Posterior vena cava (tissue), 2 donors: Measurements from ENCODE around the gene GPR183. TPM values are rescaled to one million over a fixed set of nuclear protein-coding genes. Genes with fewer than 3 reads are reported as not detected.

ENCODE experiments used
- DNase-seq: peaks from one replicate; pipeline ENCODE4 v3.0.0-alpha.2; 2020; ENCODE audit warnings: low spot score
- intact Hi-C, 2 donors: fragments of 100-400 bp; cut with DNase I; formaldehyde crosslinking; loops; one replicate each; pipeline versions ENCODE4 v1.14.1 to v1.14.2; 2022 to 2023
- total RNA-seq, 2 donors: library from RNA; stranded (reverse); fragmentation: NEBNext Ultra II Directional; extraction: Animal tissue kit (Norgen Biotek cat#: 25700); gene quantifications; one replicate each; pipeline ENCODE4 v1.2.1, GENCODE V29; 2021
- donor health status: DM: yes; HTN: yes; CAD: no.
- donor health status: DM: yes; HTN: yes; CAD: no.

The GPR183 gene
- total RNA-seq, 2 donors from 2014 or later: 12.1 to 14.7 TPM

DNA sequence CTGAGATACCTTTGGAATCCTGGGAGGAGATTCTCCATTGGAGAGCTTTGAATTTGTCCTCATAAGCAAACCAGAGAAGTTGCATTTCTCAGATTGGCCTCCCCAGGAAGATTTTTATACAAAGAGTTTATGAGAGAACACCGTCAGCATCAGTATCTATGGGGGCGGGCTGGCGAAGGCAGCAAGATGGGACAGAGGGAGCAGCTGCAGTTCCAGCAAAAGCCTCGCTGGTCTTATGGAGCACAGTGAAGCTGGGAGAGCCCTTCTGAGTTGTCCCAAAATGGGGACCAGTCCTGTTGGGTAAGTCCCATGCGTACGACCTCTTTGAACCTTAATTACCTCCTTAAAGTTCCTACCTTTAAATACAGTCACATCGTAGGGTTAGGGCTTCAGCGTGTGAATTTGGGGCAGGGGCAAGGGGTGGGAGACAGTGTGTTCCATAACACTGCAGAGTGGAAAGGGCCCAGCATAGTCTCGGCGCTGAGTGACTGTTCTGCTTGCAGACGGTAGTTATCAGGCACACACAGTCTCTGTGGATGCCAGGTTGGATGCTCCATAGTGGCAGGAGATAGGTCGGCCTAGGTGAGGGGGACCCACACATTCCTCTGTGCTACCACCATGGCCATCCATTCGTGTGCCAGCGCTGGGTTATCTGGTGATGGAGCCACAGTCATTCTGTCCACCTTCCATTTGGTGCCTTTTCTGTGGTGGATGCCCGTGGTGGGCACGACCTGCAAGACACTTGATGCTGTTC, 34.9 kb upstream of the GPR183 start:
- DNase-seq: peak; percentile 49
- intact Hi-C loops: no loop called here

DNA sequence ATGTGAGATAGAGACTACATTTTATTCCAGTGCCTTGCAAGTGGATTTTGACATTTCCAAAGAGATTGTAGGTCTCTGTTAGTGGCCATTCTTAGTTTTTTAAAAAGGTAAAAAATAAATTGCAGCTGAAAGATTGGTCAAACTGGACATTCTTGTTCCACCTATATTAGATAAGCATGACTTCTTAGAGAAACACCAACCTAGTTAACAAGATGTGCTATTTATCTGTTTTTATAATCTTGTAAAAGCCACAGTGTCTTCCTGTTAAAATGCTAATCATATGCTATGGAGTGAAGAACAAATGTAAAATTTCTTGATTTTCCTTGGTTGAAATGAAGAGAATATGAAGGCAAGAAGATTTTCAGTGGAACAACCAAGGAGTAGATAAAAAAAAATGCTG, 33.4 kb upstream of the GPR183 start:
- intact Hi-C loops: no loop called here
- DNase-seq: no peak

DNA sequence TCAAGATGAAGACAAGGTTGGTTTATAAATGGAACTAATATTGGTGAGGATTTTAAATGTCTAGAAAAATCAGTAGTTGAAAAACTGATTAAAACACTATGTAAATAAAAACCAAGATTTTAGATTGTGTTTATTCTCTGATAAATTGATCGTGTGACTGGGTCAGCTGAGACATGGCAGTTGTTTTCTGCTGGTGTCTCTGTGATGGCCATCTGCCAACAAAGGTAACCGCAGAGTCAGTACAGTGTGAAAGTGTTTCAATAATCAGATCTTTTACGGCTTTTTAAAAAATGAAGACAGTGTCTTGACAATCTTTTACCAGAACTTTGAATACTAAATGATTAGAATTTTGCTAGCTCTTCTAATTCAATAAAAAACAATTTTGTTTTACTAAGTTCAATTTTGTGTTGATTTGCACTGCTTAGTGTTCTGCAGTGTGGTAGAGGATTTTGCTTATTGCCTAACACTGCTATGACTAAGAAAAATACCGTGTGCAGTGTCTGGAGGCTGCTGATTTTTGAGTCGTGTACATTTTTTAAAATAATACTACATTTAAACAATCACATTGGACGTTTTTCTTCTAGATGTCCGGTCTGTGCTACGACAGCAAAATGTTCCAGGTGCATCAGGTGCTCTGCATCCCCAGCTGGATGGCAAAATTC, 32.7 kb upstream of the GPR183 start:
- intact Hi-C loops: no loop called here
- DNase-seq: no peak

DNA sequence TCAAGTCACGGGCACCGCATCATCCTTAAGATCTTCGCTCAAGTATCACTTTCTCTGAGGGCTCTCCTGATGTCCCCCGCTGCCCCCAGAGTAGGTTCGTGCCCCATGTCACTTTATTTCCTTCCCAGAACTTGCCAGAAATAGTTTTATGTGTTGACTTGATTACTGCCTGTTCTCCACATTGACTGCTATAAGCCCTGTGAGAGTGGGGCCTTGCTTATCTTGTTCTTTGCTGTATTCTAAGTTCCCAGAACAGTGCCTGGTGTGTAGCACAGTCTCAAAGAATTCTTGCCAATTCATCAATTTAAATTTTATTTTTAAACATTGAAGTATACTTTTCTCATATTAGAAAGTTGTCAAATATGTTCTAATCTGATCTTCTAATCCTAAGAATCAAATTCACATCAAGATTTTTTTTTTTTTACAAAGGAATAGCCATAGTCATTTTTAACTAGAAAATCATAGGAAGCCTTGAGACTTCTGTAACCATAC, 32.1 kb upstream of the GPR183 start:
- no peak for DNase-seq
- intact Hi-C loops: no loop called here

DNA sequence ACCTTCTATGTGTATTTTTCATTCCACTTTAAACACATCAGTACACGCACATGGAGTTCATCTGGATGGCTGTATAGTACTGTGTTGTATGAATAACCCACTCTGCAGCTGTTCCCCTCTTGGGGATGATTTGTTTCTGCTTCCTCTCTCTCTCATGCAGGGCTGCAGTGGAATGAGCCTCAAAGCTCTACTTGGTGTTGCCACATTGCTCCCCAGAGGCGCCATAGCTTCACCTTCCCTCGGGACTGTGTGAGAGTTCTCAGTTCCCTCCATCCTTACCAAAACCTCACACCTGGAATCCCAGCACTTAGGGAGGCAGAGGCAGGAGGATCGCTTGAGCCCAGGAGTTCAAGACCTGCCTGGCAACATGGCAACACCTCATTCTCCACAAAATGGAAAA, 28.4 kb upstream of the GPR183 start:
- no peak for DNase-seq
- intact Hi-C loops: no loop called here

DNA sequence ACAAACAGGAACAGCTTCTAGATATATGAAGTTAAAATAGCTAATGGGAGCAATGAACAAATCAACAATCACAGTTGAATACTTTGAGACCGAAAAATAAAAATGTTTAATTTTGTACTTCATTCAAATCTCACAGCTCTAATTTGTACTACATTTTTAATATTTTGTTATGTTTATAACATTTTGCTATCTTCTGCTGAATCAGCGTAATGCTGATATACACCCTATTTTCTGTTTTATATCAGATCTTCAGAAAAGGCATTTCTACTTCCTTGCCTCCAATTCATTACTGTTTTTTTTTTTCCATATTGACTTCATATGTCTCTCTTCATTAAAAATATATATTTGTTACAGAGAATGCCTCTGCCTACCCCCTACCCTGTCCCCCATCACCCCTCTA, 27.9 kb upstream of the GPR183 start:
- intact Hi-C loops: no loop called here

DNA sequence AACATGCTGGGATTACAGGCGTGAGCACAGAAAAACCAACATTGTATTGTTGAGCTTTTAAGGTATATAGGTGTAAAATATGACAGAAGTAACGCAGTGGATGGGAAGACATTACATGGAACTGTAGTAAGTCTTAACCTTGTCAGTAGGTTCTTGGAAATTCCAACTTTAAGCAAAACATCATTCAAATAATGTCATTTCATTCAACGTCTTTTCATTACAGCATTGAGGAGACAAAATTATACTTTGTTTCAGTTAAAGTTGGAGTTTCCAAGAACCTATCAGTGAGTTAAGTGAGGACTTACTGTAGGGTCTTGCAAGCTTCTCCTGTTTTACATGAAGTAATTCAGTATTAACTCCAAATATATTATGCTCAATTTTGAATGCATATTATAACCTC, 27.0 kb upstream of the GPR183 start:
- intact Hi-C loops: no loop called here
- no peak for DNase-seq

More for the DNA sequence above, 27.9 kb upstream of the GPR183 start:
- no peak for DNase-seq

DNA sequence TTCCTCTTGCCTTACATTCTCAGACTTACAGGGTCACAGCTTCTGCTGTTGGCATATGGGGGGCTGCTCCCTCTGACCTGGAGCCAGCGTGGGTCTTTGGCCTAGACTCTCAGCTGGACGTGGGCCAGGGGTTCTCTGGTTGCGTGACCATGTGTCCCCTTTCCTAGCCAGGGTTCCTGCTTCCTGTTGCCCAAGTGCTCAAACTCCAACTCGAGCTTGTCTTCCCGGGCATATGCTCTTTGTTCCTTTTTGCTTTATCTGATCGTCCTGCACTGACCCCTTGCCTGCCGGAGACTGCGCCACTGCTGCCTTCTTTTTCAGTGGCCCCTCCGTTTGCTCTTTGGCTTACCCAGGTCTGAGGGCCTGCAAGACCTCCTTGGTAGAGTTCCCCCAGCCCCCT, 25.3 kb upstream of the GPR183 start:
- no peak for DNase-seq
- intact Hi-C loops: no loop called here

DNA sequence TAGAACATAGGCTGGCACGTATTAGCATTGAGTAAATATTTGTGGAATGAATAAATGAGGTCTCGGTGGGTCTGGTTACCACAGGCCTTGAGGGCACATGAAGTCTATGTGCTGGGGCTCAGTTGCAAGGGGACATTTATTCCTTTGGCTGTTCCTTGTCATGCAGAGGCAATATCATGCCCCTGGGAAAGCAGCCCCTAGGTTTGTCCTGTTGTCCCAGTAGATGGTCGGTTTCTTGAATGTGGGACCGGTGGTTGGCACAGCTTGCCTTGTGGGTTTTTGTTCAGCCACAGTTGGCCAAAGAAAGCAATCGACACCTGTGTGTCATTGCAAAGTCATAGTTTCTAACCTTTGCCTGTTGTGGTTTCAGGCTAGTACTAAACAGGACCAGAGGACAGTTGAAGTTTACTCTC, 24.7 kb upstream of the GPR183 start:
- intact Hi-C loops: no loop called here
- no peak for DNase-seq

DNA sequence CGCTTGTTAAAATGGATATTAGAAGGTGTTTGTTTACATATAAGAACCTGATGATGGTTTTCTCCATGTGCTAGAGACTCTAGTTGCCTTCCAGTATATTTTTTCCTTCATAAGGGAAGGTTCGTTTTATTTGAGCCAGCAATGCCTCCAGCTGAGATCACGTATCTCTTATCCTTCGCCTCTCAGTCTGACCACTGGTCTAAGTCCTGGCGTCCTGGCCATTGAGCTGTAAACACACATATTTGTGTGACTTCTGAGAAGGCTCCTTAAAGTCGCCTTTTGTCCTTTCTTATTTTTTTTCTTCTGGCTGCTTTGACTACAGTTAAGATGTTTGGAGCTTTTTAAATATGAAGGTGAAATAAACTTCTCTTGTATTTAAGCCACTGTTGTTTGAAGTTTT, 23.7 kb upstream of the GPR183 start:
- no peak for DNase-seq
- intact Hi-C loops: no loop called here

DNA sequence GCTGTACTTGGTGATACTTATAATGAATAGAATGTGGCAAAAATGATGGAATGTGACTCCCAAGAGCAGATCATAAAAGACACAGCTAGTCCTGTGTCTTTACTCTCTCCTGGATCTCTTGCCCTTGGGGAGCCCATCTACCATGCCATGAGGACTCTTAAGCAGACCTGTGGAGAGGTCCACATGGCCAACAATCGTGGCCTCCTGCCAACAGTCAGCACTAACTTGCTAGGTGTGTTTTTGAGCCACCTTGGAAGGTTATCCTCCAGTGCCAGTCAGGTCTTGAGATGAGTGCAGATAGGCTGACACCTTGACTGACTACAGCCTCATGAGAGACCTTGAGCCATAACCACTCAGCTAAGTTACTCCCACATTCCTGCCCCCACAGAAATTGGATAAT, 22.3 kb upstream of the GPR183 start:
- DNase-seq: no peak
- intact Hi-C loops: no loop called here

DNA sequence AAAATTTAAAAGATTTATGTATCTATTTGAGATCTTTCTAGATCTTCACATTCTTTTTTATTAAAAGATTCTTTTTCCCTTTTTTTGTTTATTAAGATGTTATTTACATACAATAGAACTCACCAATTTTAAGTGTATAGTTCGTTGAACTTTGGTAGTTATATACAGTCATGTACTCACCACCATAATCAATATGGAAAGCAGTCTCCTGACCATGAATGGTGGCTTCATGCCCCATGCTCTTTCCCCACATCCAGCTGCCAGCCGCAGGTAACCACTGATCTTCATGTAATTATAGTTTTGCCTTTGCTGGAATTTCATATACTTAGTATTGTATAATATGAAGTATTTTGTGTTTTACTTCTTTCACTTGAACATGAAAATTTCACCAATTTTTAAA, 20.6 kb upstream of the GPR183 start:
- intact Hi-C loops: no loop called here
- DNase-seq: no peak

DNA sequence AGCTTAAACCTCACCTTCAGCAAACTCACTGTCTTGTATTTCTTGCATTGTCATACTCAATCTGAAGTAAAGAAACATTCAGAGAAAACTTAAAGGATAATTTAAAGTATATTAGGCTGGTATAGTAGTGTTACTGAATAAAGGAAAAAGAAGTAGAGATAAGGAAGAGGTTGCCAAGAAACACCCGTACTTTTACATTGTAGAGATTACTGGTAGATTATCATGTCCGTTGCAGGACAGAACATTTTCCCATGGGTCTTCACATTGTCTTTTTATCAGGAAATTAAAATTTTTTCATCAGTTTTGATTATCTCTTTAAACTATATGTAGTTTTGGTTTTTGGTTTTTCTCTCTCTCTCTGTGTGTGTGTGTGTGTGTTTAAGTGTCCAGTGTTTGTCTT, 19.9 kb upstream of the GPR183 start:
- intact Hi-C loops: no loop called here
- DNase-seq: no peak

DNA sequence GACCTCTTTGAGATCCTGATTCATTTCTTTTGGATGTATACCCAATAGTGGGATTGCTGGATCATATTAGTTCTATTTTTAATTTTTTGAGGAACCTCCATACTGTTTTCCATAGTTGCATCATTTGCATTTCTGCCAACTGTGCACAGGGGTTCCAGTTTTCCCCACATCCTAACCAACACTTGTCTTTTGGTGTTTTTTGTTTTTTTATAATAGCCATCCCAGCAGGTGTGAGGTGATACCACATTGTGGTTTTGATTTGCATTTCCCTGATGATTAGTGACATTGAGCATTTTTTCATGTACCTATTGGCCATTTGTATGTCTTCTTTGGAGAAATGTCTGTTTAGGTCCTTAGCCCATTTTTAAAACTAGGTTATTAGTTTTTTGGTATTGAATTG, 18.8 kb upstream of the GPR183 start:
- intact Hi-C loops: no loop called here
- DNase-seq: no peak

DNA sequence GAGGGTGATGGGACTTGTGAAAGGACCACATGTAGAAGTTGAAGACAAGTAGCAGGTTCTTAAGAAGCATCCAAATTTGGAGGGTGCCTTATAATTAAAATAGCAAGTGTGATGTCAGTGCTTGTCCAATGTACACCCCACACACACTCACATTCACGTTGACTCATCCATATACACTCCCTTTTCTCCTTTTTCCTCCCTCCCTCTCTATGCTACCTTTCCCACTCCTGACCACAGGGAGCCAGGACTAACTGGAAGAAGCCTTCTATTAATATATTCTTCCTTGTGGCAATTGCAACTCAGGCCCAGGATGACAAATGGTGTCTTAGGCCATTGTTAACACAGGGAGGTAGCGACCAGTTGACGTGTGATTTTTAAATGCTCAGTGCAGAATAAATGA, 16.3 kb upstream of the GPR183 start:
- intact Hi-C loops: no loop called here
- no peak for DNase-seq

DNA sequence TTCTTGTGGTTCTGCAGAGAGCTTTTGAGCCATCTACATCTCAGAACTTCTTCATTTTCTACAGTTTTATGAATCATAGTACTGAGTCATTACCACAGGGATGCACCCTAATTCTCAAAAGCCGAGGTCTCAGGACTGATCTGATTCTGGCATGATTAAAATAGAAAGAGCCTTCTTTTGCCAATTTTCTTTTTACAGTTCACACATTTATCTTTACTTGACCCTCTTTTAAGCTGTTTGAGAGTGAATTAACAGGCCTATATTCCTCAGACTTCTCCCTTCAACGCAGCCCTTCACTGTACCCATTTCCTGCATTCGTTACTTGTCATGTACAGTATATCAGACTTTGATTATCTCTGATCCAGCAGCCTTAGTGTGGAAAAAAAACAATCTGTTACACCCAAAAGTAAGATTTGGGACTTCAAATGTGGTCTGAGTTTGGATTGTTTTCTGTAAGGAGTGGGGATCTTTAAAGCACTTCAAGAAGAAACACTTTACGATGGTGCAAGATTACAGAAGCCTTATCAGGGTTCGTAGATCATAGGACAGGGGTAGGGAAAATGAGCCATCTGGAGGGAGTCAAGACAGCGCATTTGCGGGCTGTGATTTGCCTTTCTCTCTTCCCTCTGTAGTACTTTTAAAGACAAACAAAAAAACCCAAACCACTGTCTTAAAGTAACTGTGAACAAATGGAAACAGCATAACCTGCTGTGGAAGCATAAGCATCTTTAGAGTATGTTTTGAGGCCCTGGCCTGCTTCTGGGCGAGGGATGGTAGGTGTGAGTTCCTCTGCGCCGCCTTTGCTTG, 15.3 kb upstream of the GPR183 start:
- no peak for DNase-seq
- intact Hi-C loops: no loop called here

DNA sequence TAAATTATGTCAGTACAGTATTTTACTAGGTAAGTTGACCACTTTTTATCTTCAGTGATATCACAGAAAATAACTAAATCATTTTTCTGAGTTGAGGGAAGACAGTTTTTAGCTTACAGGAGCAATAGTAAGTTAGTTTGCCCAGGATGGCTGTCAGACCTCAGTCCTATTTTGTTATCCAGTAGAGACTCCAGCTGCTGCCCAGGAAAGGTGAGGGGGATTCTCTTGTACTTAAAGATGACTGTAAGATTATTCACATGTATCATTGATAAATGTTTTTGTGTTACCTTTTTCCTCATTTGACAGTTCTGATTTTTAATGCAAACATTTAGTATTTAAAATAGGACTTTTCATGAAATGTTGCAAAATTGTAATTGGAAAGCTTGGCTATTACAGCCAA, 14.5 kb upstream of the GPR183 start:
- intact Hi-C loops: no loop called here

DNA sequence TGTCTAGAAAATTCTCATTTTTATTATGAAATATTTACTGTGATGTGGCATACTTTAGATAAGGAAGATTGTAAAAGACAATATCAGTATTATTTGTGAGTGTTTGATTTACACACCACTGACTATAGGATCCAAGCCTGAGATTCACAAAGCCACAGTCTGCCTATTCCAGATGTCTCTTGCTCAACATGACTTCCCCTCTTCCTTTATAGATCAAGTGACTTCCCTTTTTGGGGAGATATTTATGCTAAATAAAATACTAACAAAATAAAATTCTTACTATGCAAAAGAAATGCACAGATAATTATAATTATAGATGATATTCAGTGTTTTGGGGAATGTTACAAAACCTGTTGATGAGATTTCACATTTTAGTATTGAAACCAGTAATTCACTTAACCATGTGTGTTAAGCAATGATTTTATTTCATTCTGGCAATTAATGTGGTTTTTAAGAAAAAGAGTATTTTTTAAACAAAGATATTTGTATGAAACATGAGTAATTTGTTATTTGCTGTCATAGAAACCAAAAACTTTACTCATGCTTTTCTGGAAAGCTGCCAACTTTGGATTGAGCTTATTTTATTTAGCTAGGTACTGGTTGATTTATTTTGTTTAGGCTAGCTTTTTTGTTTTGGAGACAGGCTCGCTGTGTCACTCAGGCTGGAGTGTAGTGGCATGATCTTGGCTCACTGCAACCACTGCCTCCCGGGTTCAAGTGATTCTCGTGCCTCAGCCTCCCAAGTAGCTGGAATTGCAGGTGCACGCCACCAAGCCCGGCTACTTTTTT, 13.7 kb upstream of the GPR183 start:
- intact Hi-C loops: no loop called here
- no peak for DNase-seq

More for the DNA sequence above, 14.5 kb upstream of the GPR183 start:
- no peak for DNase-seq

DNA sequence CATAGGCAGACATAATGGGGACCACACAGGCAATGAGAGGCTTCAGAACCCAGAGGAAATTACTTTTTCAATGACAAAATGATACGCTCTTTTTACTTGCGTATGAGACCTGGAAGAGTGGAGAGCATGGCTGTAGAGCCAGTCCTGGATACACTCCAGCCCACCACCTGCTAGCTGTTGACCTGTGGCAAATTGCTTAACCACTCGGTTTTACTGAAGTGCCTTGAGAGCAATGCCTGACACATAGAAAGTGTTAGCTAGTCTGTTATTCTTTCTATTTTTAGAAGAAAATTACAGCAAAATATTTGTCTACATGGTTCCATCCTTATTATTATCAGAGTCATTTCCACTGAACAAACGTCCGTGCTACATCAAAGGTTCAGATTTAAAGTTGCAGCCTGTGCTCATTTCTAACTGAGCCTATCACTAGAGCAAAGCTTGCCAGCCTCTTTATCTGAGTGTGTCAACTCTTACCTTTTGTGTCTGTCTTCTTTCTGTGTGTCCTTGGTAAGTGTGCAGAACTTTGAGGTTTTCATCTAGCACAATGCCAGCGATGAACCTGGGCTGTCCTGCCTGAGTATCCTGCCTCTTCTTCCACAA, 9.6 kb upstream of the GPR183 start:
- no peak for DNase-seq
- intact Hi-C loops: no loop called here
